SU-DHL-6 (cell line): ENCODE data around the gene EIF1B.

Experiments used
- EZH2phosphoT487 ChIP-seq: fragments of 200-600 bp; sonication (generic), shearing (Covaris generic); conservative IDR thresholded peaks from 2 replicates; pipeline ENCODE4 v1.6.1; 2018; ENCODE audit warnings: mild to moderate bottlenecking, antibody characterized with exemption, low read length, moderate library complexity, mixed read lengths
- TF ChIP-seq, protein P1 (sequence below): fragments of 200-600 bp; sonication (generic); IDR thresholded peaks from one replicate; pipeline ENCODE4 v1.5.1; 2017; ENCODE audit warnings: antibody characterized with exemption, mild to moderate bottlenecking, low read length, moderate library complexity; ENCODE audit not compliant: insufficient read depth, poor library complexity, severe bottlenecking

GRCh38 chr3:40302784-40303183 is 6.7 kb upstream of the EIF1B start:
- TF ChIP-seq, protein P1, sequence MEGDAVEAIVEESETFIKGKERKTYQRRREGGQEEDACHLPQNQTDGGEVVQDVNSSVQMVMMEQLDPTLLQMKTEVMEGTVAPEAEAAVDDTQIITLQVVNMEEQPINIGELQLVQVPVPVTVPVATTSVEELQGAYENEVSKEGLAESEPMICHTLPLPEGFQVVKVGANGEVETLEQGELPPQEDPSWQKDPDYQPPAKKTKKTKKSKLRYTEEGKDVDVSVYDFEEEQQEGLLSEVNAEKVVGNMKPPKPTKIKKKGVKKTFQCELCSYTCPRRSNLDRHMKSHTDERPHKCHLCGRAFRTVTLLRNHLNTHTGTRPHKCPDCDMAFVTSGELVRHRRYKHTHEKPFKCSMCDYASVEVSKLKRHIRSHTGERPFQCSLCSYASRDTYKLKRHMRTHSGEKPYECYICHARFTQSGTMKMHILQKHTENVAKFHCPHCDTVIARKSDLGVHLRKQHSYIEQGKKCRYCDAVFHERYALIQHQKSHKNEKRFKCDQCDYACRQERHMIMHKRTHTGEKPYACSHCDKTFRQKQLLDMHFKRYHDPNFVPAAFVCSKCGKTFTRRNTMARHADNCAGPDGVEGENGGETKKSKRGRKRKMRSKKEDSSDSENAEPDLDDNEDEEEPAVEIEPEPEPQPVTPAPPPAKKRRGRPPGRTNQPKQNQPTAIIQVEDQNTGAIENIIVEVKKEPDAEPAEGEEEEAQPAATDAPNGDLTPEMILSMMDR = no peak
- no peak for TF ChIP-seq EZH2phosphoT487
